ENCODE data around the gene FRYL.
A peak's percentile ranks its signal among the peaks of the same experiment; 100 is the strongest.
"Not testable (repeated sequence)": the region's sequence is repeated elsewhere in the genome, so short reads cannot be mapped to it uniquely, and the experiment has no call there.

Gene FRYL

GRCh38 chr4:48779998-48780864 is at the start of gene FRYL:
Gene FRYL (minus strand): TSS chr4:48780279. CDS start chr4:48634410, 145,869 bp downstream.
- DNase-seq: peak; percentile 97 to 98

- DNase-seq: no peak
Measured at GRCh38 chr4:48827622-48828021, 47.5 kb upstream of the FRYL start.

- DNase-seq: not testable (repeated sequence)
Measured at GRCh38 chr4:48821431-48821830, 41.4 kb upstream of the FRYL start.

- DNase-seq: no peak
Measured at GRCh38 chr4:48816971-48817370, 36.9 kb upstream of the FRYL start.

- DNase-seq: not testable (repeated sequence)
Measured at GRCh38 chr4:48816297-48816696, 36.2 kb upstream of the FRYL start.

- no peak for DNase-seq
Measured at GRCh38 chr4:48815483-48815882, 35.4 kb upstream of the FRYL start.

- no peak for DNase-seq
Measured at GRCh38 chr4:48813964-48814363, 33.9 kb upstream of the FRYL start.

GRCh38 chr4:48812866-48813265 is 32.8 kb upstream of the FRYL start:
- no peak for DNase-seq

GRCh38 chr4:48804584-48805301 is 24.7 kb upstream of the FRYL start:
- no peak for DNase-seq

GRCh38 chr4:48801016-48801715 is 21.1 kb upstream of the FRYL start:
- no peak for DNase-seq

GRCh38 chr4:48800155-48800554 is 20.1 kb upstream of the FRYL start:
- DNase-seq: not testable (repeated sequence)

- no peak for DNase-seq
Measured at GRCh38 chr4:48799157-48799556, 19.1 kb upstream of the FRYL start.

- no peak for DNase-seq
Measured at GRCh38 chr4:48798117-48798516, 18.0 kb upstream of the FRYL start.

GRCh38 chr4:48796927-48797679 is 17.0 kb upstream of the FRYL start:
- no peak for DNase-seq

GRCh38 chr4:48796191-48796926 is 16.3 kb upstream of the FRYL start:
- no peak for DNase-seq

- no peak for DNase-seq
Measured at GRCh38 chr4:48795108-48795507, 15.0 kb upstream of the FRYL start.

- DNase-seq: peak in 1 of 2 donors; percentile 16
Measured at GRCh38 chr4:48792348-48793006, 12.4 kb upstream of the FRYL start.

- DNase-seq: no peak
Measured at GRCh38 chr4:48791313-48791712, 11.2 kb upstream of the FRYL start.

GRCh38 chr4:48790561-48790960 is 10.5 kb upstream of the FRYL start:
- DNase-seq: no peak

- no peak for DNase-seq
Measured at GRCh38 chr4:48787056-48787455, 7.0 kb upstream of the FRYL start.

GRCh38 chr4:48786549-48786948 is 6.5 kb upstream of the FRYL start:
- no peak for DNase-seq

All from stimulated activated CD4-positive, alpha-beta T cell treated with anti-CD3 and anti-CD28 coated beads, Interleukin-2, amount 100 ng/mL, for 24 hours (primary cell).